22Rv1 (cell line): ENCODE data around the gene TSPAN1.

Experiments
- CTCF ChIP-seq: fragments of 450-650 bp; IDR thresholded peaks from 2 replicates; pipeline ENCODE4 v1.5.1; 2017; ENCODE audit warnings: mild to moderate bottlenecking
- ZFX ChIP-seq: fragments of 450-650 bp; IDR thresholded peaks from 2 replicates; pipeline ENCODE4 v1.6.1; 2017; ENCODE audit warnings: antibody characterized with exemption, borderline replicate concordance

GRCh38 chr1:46224966-46225365, 50.1 kb downstream of the TSPAN1 start:
- TF ChIP-seq CTCF: no peak
- no peak for TF ChIP-seq ZFX
